OCI-LY1 (cell line): ENCODE measurements around the gene FMNL3.
"Not testable (repeated sequence)": the region's sequence is repeated elsewhere in the genome, so short reads cannot be mapped to it uniquely, and the experiment has no call there.

ENCODE experiments used
- EZH2 ChIP-seq: fragments of 200-600 bp; sonication (generic), shearing (Covaris generic); IDR thresholded peaks from 2 replicates; pipeline ENCODE4 v1.8.0; 2017; ENCODE audit warnings: borderline replicate concordance, mixed run types, mild to moderate bottlenecking, antibody characterized with exemption, low read length, moderate library complexity, mixed read lengths
- TF ChIP-seq, protein P1 (sequence below): fragments of 200-600 bp; sonication (generic), shearing (Covaris generic); IDR thresholded peaks from 2 replicates; pipeline ENCODE4 v1.5.1; 2017; ENCODE audit warnings: mild to moderate bottlenecking, antibody characterized with exemption, low read length, moderate library complexity, mixed read lengths

- TF ChIP-seq, protein P1, sequence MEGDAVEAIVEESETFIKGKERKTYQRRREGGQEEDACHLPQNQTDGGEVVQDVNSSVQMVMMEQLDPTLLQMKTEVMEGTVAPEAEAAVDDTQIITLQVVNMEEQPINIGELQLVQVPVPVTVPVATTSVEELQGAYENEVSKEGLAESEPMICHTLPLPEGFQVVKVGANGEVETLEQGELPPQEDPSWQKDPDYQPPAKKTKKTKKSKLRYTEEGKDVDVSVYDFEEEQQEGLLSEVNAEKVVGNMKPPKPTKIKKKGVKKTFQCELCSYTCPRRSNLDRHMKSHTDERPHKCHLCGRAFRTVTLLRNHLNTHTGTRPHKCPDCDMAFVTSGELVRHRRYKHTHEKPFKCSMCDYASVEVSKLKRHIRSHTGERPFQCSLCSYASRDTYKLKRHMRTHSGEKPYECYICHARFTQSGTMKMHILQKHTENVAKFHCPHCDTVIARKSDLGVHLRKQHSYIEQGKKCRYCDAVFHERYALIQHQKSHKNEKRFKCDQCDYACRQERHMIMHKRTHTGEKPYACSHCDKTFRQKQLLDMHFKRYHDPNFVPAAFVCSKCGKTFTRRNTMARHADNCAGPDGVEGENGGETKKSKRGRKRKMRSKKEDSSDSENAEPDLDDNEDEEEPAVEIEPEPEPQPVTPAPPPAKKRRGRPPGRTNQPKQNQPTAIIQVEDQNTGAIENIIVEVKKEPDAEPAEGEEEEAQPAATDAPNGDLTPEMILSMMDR = not testable (repeated sequence)
- not testable (repeated sequence) for TF ChIP-seq EZH2
Observed at GRCh38 chr12:49713952-49714351, 6.7 kb upstream of the FMNL3 start.
